ENCODE data around the gene ZSCAN12. TPM values are rescaled to one million over a fixed set of nuclear protein-coding genes. Genes with fewer than 3 reads are reported as not detected.

ZSCAN12 gene
- total RNA-seq, 6 donors from 2014 or later: 2.6 to 10.5 (median 5.3) TPM

- DNase-seq (no peak), ATAC-seq (ENCODE audit: low FRiP score in 2 of 2) (no peak)
- WGBS, 2 donors: 27 to 34% methylated on average over 8 of the region's 8 CpGs
- Histone ChIP-seq H3K36me3 (peaks cover 0 to 28% (median 0%) of the 10 kb centered on the region in 4 donors), H3K4me1 (peaks cover 9 to 18% (median 13%) of the 10 kb centered on the region in 4 donors), H3K27me3 (no peaks in the 10 kb centered on the region), H3K4me3 (peak overlapping the region; percentile 55 to 89 (median 85)), H3K9me3 (no peaks in the 10 kb centered on the region), H3K27ac (peak overlapping the region in 3 of 4 donors; percentile 29 to 70 (median 68))
- TF ChIP-seq EP300 (IDR thresholded peaks at IDR 0.05) (no peak), POLR2A (IDR thresholded peaks at IDR 0.05) (no peak), CTCF (IDR thresholded peaks at IDR 0.05) (no peak), POLR2AphosphoS5 (IDR thresholded peaks at IDR 0.05) (no peak)
Measured at GRCh38 chr6:28400122-28400451, 540 bp upstream of the ZSCAN12 start.

GRCh38 chr6:28395918-28396317, 3.6 kb downstream of the ZSCAN12 start:
- H3K4me1 ChIP-seq: peaks cover 9 to 18% (median 13%) of the 10 kb centered on the region in 4 donors
- TF ChIP-seq POLR2AphosphoS5 (IDR thresholded peaks at IDR 0.05) (no peak), EP300 (IDR thresholded peaks at IDR 0.05) (no peak), POLR2A (IDR thresholded peaks at IDR 0.05) (no peak), CTCF (IDR thresholded peaks at IDR 0.05) (no peak)
- H3K27me3 ChIP-seq: no peaks in the 10 kb centered on the region
- 91 to 96% methylated on average over 4 of the region's 4 CpGs for WGBS, 2 donors
- no peak overlapping the region for H3K27ac ChIP-seq
- H3K4me3 ChIP-seq: no peak overlapping the region
- H3K36me3 ChIP-seq: peaks cover 9 to 48% (median 17%) of the 10 kb centered on the region in 4 donors
- DNase-seq: no peak
- no peaks in the 10 kb centered on the region for H3K9me3 ChIP-seq
- ATAC-seq (ENCODE audit: low FRiP score in 2 of 2): no peak

- H3K27ac ChIP-seq: no peak overlapping the region
- TF ChIP-seq POLR2AphosphoS5 (IDR thresholded peaks at IDR 0.05) (no peak), EP300 (IDR thresholded peaks at IDR 0.05) (no peak), CTCF (IDR thresholded peaks at IDR 0.05) (no peak), POLR2A (IDR thresholded peaks at IDR 0.05) (no peak)
- ATAC-seq (ENCODE audit: low FRiP score in 2 of 2) (no peak), DNase-seq (no peak)
- WGBS, 2 donors: 89 to 92% methylated on average over 5 of the region's 5 CpGs
- H3K27me3 ChIP-seq: no peaks in the 10 kb centered on the region
- H3K4me3 ChIP-seq: no peak overlapping the region
- H3K4me1 ChIP-seq: peaks cover 4 to 18% (median 13%) of the 10 kb centered on the region in 4 donors
- peaks cover 14 to 66% (median 34%) of the 10 kb centered on the region in 4 donors for H3K36me3 ChIP-seq
- no peaks in the 10 kb centered on the region for H3K9me3 ChIP-seq
Measured at GRCh38 chr6:28393912-28394662, 5.5 kb downstream of the ZSCAN12 start.

GRCh38 chr6:28390688-28391087, 8.9 kb downstream of the ZSCAN12 start:
- Histone ChIP-seq H3K27me3 (no peaks in the 10 kb centered on the region), H3K4me1 (no peaks in the 10 kb centered on the region), H3K4me3 (no peak overlapping the region), H3K36me3 (peaks cover 14 to 65% (median 37%) of the 10 kb centered on the region in 4 donors), H3K9me3 (no peaks in the 10 kb centered on the region), H3K27ac (no peak overlapping the region)
- 89 to 93% methylated on average over 8 of the region's 8 CpGs for WGBS, 2 donors
- DNase-seq: no peak
- ATAC-seq (ENCODE audit: low FRiP score in 2 of 2): no peak
- no peak for TF ChIP-seq POLR2AphosphoS5 (IDR thresholded peaks at IDR 0.05)
- TF ChIP-seq CTCF (IDR thresholded peaks at IDR 0.05): no peak
- no peak for TF ChIP-seq POLR2A (IDR thresholded peaks at IDR 0.05)
- TF ChIP-seq EP300 (IDR thresholded peaks at IDR 0.05): no peak

- 79 to 82% methylated on average over 2 of the region's 2 CpGs for WGBS, 2 donors
- peak overlapping the region in 2 of 4 donors; percentile 51 to 72 for H3K27ac ChIP-seq
Measured at GRCh38 chr6:28384143-28384533, 15.4 kb downstream of the ZSCAN12 start.

More at GRCh38 chr6:28384143-28384533, 15.4 kb downstream of the ZSCAN12 start:
- peaks cover 0 to 47% (median 7%) of the 10 kb centered on the region in 4 donors for H3K36me3 ChIP-seq
- TF ChIP-seq POLR2AphosphoS5 (IDR thresholded peaks at IDR 0.05) (no peak), POLR2A (IDR thresholded peaks at IDR 0.05) (no peak), CTCF (IDR thresholded peaks at IDR 0.05) (no peak), EP300 (IDR thresholded peaks at IDR 0.05) (no peak)
- H3K4me3 ChIP-seq: no peak overlapping the region
- no peaks in the 10 kb centered on the region for H3K9me3 ChIP-seq
- no peak for ATAC-seq (ENCODE audit: low FRiP score in 2 of 2)
- no peaks in the 10 kb centered on the region for H3K27me3 ChIP-seq
- DNase-seq: no peak
- peaks cover 8 to 19% (median 11%) of the 10 kb centered on the region in 4 donors for H3K4me1 ChIP-seq

All from upper lobe of left lung (tissue), 6 donors.